ENCODE data around the gene ACTN2. TPM values are rescaled to one million over a fixed set of nuclear protein-coding genes. Genes with fewer than 3 reads are reported as not detected.

ACTN2 gene
- total RNA-seq, 1 experiment from 2014 or later = 0.07 TPM

DNA sequence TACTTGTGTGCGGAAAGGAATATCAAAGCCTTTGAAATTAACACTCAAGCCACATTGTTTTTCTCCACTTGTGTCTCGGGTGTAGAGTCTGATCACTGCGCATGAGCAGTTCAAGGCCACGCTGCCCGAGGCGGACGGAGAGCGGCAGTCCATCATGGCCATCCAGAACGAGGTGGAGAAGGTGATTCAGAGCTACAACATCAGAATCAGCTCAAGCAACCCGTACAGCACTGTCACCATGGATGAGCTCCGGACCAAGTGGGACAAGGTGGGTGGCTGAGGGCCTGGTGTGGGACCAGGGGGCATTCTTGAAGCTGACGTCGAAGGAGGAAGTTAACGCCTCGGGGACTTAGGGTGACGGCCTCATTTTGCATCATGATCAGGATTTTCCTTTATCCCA lies 65.1 kb downstream of the ACTN2 start:
- Histone ChIP-seq H3K9me3 (no peaks in the 10 kb centered on the region), H3K36me3 (no peaks in the 10 kb centered on the region), H3K27me3 (no peaks in the 10 kb centered on the region), H3K4me3 (no peak overlapping the region)
- DNase-seq = no peak

DNA sequence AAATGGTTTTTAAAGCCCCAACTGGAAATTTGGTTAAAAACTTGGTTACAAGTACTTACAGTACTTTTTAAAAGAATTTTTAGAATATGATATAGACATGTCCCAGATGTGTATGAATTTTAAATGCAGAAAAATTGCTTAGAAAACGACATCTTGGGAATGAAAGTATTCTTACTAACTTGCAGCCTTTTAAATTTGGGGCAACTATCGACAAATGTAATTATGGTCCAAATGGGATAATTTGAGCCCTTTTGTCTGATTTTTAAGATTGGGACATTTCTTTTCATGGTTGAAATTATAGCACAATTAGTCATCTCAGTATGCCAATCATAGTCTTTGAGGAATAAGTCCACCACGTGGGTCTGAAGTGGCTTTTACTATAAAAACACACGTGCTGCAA lies 65.6 kb downstream of the ACTN2 start:
- no peak for DNase-seq
- Histone ChIP-seq H3K4me3 (no peak overlapping the region), H3K27me3 (no peaks in the 10 kb centered on the region), H3K36me3 (no peaks in the 10 kb centered on the region), H3K9me3 (no peaks in the 10 kb centered on the region)

DNA sequence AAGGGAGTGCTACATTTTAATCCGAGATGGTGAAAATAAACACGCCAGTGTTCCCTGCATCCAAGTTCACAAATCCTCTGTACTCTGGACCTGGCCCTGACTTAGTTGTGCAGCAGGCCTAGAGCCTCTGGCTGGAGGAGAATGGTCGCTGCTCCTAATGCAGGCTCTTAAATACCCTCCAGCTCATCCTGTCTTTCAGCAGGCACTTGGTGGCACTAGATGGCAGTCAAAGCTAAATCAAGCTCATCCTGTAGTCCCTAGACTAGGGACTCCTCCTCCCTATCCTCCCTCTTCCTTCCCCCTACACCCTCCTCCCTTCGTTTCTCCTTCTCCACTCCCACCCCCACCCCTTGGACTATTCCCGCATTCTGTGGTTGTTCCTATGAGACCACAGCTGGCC lies 67.2 kb downstream of the ACTN2 start:
- no peaks in the 10 kb centered on the region for H3K9me3 ChIP-seq
- DNase-seq = no peak
- H3K36me3 ChIP-seq = no peaks in the 10 kb centered on the region
- no peaks in the 10 kb centered on the region for H3K27me3 ChIP-seq
- no peak overlapping the region for H3K4me3 ChIP-seq

DNA sequence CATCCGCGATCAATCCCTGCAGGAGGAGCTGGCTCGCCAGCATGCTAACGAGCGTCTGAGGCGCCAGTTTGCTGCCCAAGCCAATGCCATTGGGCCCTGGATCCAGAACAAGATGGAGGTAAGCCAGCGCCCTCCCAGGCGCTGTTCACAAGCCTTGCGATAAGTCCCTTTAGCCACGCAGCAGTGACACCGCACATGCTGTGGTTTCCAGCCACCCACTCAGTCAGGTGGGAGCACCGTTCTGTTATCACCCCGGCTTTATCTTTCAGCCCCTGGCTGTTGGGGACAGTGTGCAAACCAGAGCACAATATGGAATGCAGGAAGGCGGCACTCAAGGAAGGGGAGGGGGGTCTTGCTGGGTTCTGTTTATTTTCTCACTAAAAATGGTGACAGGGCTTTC lies 67.7 kb downstream of the ACTN2 start:
- no peak for DNase-seq
- H3K4me3 ChIP-seq = no peak overlapping the region
- H3K9me3 ChIP-seq = no peaks in the 10 kb centered on the region
- no peaks in the 10 kb centered on the region for H3K27me3 ChIP-seq
- H3K36me3 ChIP-seq = no peaks in the 10 kb centered on the region

DNA sequence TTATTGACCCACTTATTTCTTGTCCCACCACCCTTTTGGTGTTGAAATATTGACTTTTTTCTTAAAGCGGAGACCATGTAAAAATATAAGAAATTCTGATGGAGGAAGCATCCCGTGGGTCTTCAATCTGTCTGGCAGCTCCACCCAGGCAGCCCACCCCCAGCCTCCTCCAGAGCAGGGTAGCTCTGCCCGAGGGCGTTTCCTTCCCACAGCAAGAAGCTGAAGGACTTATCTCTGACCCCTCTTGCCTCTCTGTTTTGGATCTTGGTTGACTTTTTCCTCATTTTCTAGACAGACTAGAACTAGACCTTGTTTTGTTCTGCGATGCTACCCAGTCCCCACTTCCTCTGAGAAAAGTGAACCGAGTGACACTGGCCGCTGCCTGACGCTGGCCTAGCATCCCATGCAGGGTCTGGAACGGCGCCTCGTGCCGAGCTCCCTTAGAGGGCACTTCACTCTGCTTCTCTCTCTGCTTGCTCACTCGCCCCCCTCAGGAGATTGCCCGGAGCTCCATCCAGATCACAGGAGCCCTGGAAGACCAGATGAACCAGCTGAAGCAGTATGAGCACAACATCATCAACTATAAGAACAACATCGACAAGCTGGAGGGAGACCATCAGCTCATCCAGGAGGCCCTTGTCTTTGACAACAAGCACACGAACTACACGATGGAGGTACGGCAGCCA lies 68.4 kb downstream of the ACTN2 start:
- H3K27me3 ChIP-seq = no peaks in the 10 kb centered on the region
- no peak for DNase-seq
- no peak overlapping the region for H3K4me3 ChIP-seq
- H3K9me3 ChIP-seq = no peaks in the 10 kb centered on the region
- no peaks in the 10 kb centered on the region for H3K36me3 ChIP-seq

DNA sequence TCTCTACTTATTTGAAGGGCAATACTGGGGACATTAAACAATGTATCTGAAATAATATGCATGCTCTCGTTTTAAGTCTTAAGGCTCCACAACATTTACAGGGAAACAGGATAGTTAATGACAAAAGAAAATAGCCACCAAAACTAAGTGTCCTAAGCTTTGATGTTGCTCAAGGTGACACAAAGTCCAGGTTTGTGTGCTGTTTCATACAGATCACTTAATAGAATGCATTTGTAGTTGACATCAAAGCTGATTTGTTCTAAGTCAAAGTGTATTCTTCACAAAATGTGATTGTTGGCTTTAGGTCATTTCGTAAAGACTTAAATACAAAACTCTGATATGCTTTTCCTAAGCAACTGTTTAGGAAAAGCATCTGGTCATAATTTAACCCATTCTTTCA lies 71.3 kb downstream of the ACTN2 start:
- Histone ChIP-seq H3K9me3 (no peaks in the 10 kb centered on the region; the same call in 1 of the 2 replicates), H3K27me3 (no peaks in the 10 kb centered on the region), H3K36me3 (no peaks in the 10 kb centered on the region), H3K4me3 (no peak overlapping the region)
- DNase-seq = no peak

DNA sequence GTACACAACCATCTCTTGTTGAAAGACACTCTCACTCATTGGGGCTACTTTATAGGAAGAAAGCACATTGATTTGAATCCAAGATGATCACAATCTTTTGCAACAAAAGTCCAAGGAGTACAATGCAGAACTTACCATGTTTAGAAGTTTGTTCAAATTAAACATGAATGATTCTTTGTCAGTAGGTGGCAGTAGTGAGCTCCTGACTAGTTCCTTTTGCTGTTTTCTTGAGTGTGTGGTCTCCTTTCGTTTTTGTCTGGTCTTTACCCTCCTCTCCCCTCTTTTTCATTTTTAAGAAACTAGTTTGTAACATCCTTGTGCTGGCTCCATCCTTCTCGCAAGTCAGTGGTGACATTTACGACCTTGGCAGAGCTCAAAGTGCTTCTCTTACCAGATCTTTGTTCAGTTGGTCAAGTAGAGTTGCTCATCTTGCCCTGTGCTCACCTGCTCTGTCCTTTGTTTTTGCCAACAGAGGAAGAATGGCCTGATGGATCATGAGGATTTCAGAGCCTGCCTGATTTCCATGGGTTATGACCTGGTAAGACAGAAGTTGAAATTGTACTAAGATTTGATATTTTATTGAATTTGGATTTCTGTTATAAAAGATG lies 73.1 kb downstream of the ACTN2 start:
- H3K9me3 ChIP-seq = no peaks in the 10 kb centered on the region; the same call in 1 of the 2 replicates
- H3K4me3 ChIP-seq = no peak overlapping the region
- no peaks in the 10 kb centered on the region for H3K36me3 ChIP-seq
- H3K27me3 ChIP-seq = peaks cover 2% of the 10 kb centered on the region; the same call in 1 of the 2 replicates
- DNase-seq = no peak

DNA sequence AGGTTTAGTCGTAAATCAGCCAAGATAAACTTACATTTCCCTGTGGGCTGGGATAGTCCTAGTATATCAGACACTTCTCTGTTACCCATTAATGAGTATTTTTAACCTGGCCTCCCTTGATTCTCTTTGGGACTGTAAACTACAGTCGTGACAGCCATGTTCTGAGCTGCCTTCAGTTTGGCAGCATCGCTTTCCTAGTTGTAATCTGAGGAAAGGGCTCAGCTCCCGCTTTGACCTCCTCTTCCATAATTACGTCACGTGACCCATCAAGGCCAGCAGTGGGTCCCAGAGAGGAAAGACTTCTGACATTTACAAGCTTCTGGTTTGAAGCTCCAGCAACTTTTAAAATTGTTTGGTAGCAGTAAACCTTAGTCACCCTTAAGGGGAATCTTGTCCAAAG lies 74.2 kb downstream of the ACTN2 start:
- Histone ChIP-seq H3K36me3 (no peaks in the 10 kb centered on the region), H3K9me3 (no peaks in the 10 kb centered on the region; the same call in 1 of the 2 replicates), H3K27me3 (peaks cover 2% of the 10 kb centered on the region; the same call in 1 of the 2 replicates), H3K4me3 (no peak overlapping the region)
- DNase-seq = no peak

DNA sequence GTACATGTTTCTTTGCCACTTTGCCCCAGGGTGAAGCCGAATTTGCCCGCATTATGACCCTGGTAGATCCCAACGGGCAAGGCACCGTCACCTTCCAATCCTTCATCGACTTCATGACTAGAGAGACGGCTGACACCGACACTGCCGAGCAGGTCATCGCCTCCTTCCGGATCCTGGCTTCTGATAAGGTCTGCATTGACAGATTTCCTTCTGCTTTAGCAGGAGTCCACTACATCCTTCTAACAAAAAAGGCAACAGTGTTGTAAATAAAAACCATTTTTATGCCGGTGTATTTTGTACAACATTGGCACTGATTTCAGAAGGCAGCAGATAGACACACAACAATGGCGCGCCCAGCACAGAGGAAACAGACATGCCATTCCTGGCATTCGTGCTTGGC lies 74.7 kb downstream of the ACTN2 start:
- H3K4me3 ChIP-seq = no peak overlapping the region
- no peaks in the 10 kb centered on the region for H3K36me3 ChIP-seq
- DNase-seq = no peak
- no peaks in the 10 kb centered on the region; the same call in 1 of the 2 replicates for H3K9me3 ChIP-seq
- H3K27me3 ChIP-seq = peaks cover 2% of the 10 kb centered on the region; the same call in 1 of the 2 replicates

DNA sequence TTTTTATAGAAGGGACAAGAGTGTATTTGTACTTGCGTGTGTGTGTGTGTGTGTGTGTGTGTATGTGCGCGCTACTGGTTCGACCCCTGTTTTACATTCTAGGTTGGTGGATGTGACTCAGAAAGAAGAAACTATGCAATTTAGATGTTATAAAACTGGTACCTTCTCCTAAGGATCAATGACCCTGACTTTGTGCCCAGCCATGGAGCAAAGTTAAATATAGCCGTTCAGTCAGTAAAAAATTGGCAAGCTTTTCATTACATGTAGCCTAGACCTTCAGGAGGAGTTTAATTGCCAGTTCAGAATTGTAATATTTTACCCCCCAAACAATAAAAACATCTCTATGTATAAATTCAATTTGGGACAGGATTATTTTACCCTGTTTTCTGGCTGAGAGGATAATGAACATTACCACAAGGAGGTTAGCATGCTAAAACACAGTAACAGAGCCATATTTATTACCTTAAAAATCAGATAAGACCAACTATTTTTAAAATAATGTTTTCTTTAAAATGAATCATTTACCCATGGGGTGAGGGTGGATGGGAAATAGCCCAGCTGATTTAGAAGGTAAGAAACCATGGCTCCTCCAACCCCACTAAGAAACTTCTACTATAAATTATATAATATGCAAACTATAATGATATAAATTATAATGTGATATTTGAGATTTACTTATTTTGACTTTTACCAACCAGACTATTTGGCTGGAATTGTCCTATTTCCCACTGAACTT lies 75.3 kb downstream of the ACTN2 start:
- H3K36me3 ChIP-seq = no peaks in the 10 kb centered on the region
- no peak overlapping the region for H3K4me3 ChIP-seq

DNA sequence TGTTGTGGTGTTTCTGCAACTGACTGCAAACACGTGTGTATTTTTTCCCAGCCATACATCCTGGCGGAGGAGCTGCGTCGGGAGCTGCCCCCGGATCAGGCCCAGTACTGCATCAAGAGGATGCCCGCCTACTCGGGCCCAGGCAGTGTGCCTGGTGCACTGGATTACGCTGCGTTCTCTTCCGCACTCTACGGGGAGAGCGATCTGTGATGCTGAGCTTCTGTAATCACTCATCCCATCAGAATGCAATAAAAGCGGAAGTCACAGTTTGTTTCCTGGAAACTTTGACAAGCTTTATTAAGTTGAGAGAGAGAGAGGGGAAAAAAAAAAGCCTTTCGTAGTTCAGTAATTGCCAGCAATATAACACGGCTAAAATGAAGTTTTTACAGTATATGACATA lies 76.1 kb downstream of the ACTN2 start:
- Histone ChIP-seq H3K4me3 (no peak overlapping the region), H3K36me3 (no peaks in the 10 kb centered on the region), H3K27me3 (peaks cover 2% of the 10 kb centered on the region; the same call in 1 of the 2 replicates)

More for the DNA sequence above, 75.3 kb downstream of the ACTN2 start:
- H3K9me3 ChIP-seq = no peaks in the 10 kb centered on the region; the same call in 1 of the 2 replicates
- peaks cover 2% of the 10 kb centered on the region; the same call in 1 of the 2 replicates for H3K27me3 ChIP-seq
- no peak for DNase-seq

DNA sequence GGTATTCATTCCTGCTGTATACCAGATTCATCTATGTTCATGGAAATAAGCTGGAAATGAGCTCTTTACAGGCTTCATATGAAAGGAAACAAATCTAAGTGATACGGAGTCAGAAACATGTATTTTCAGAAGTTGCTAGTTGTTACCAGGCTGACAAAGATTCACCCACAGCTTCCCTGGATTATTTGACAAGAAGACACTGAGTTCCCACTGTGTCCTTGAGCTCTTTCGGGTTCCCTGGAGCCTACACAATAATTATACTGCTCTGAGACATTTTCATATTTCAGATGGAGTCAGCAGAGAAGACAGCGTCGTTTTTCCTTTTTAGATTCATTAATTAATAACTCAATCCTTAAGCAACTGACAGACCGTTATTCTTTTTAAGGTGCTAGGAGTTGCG lies 79.5 kb downstream of the ACTN2 start:
- peaks cover 2% of the 10 kb centered on the region; the same call in 1 of the 2 replicates for H3K27me3 ChIP-seq
- no peak overlapping the region for H3K4me3 ChIP-seq

More for the DNA sequence above, 76.1 kb downstream of the ACTN2 start:
- DNase-seq = no peak
- H3K9me3 ChIP-seq = no peaks in the 10 kb centered on the region; the same call in 1 of the 2 replicates

DNA sequence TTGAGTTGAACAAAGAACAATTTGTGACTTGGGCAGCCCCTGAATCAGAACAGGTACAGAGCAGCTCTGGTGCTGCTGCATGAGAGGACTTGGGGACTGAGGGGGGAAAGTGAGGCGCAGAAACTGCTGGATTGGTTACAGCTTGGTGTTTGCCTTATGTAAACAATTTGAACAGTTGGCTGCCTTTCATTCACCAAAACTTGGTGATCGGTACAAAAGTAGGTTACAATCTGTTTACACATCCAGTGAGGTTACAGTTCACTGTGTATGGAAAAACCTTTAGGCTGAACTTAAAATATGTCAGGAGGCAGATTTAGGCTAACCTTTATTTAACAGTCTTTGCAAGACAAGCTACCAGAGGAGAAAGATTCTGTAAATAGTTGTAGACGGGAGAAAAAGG lies 80.2 kb downstream of the ACTN2 start:
- Histone ChIP-seq H3K4me3 (no peak overlapping the region), H3K36me3 (no peaks in the 10 kb centered on the region), H3K27me3 (peaks cover 2% of the 10 kb centered on the region; the same call in 1 of the 2 replicates), H3K9me3 (no peaks in the 10 kb centered on the region; the same call in 1 of the 2 replicates)
- DNase-seq = no peak

More for the DNA sequence above, 79.5 kb downstream of the ACTN2 start:
- Histone ChIP-seq H3K9me3 (no peaks in the 10 kb centered on the region; the same call in 1 of the 2 replicates), H3K36me3 (no peaks in the 10 kb centered on the region)
- DNase-seq = no peak

DNA sequence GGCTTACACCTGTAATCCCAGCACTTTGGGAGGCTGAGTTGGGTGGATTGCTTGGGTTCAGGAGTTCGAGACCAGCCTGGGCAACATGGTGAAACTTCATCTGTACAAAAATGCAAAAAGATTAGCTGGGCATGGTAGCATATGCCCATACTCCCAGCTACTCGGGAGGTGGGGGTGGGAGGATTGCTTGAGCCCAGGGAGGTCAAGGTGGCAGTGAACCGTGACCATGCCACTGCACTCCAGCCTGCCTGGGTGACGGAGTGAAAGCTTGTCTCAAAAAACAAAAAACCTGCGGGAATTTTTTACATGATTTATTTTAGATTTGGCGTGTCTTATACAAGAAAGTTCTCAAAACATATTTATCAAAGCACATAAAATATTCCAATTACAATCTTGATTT lies 81.0 kb downstream of the ACTN2 start:
- DNase-seq = no peak
- no peak overlapping the region for H3K4me3 ChIP-seq
- H3K27me3 ChIP-seq = peaks cover 2% of the 10 kb centered on the region; the same call in 1 of the 2 replicates
- H3K9me3 ChIP-seq = no peaks in the 10 kb centered on the region
- H3K36me3 ChIP-seq = no peaks in the 10 kb centered on the region

DNA sequence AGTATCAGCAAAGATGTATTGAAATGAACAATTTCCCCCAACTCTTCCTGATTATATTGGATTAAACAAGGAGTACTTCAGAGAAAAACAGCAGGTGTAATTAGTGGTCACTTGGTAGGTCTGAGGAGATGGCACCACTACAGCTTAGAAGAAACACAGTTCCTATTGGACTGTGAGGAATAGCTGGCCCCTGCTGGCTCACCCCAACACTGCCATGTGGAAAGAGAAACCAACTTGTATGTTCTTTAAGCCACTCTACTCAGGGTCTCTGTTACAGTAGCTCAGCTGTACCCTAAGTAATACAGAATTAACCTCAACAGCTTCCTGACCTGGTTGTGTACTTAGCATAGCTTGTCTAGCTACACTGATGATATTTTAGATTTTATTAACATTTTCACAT lies 82.3 kb downstream of the ACTN2 start:
- Histone ChIP-seq H3K36me3 (no peaks in the 10 kb centered on the region), H3K9me3 (no peaks in the 10 kb centered on the region), H3K4me3 (no peak overlapping the region), H3K27me3 (peaks cover 2% of the 10 kb centered on the region; the same call in 1 of the 2 replicates)
- no peak for DNase-seq

DNA sequence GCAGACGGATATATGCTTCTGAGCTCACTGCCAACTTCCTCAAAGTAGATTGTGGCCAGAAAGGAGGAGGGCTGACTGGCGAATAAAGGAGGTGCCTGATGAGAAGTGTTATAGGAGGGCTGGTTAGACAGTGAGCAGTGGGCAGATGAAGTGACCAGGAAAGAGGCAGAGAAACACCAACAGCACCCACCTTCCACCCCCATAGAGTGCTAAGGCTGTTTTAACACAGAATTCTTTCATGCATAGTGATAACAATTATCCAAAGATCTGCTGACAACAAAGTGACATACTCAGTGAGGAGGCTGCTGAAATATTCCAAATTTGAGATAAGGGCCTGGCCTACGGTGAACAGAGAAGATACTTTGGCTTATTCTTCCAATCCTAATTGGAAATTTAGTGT lies 87.6 kb downstream of the ACTN2 start:
- no peak for DNase-seq
- peaks cover 5% of the 10 kb centered on the region; the same call in 1 of the 2 replicates for H3K9me3 ChIP-seq
- no peaks in the 10 kb centered on the region for H3K36me3 ChIP-seq
- H3K27me3 ChIP-seq = no peaks in the 10 kb centered on the region
- H3K4me3 ChIP-seq = no peak overlapping the region

DNA sequence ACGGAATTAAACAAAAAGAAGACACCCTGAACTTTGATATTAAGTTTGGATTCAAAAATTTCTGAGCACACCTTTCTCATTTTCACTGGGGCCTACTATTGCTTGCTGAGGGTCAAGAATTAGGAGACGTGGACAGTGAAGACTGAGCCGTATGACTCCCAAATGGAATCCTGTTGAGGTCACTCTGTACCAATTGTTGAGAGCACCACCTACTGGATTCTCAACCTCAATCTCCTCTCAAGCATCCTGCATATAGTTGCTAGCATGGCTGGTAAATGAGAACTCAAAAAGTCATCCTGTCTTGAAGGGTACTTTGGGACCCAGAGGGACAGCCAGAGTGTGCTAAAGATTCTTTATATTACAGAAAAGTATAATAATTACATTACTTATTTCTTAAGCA lies 88.6 kb downstream of the ACTN2 start:
- Histone ChIP-seq H3K4me3 (no peak overlapping the region), H3K9me3 (peaks cover 13% of the 10 kb centered on the region), H3K27me3 (no peaks in the 10 kb centered on the region), H3K36me3 (no peaks in the 10 kb centered on the region)
- no peak for DNase-seq

All from MG63 (cell line).